ENCODE results near the gene PDZRN3.

Gene PDZRN3

DNA sequence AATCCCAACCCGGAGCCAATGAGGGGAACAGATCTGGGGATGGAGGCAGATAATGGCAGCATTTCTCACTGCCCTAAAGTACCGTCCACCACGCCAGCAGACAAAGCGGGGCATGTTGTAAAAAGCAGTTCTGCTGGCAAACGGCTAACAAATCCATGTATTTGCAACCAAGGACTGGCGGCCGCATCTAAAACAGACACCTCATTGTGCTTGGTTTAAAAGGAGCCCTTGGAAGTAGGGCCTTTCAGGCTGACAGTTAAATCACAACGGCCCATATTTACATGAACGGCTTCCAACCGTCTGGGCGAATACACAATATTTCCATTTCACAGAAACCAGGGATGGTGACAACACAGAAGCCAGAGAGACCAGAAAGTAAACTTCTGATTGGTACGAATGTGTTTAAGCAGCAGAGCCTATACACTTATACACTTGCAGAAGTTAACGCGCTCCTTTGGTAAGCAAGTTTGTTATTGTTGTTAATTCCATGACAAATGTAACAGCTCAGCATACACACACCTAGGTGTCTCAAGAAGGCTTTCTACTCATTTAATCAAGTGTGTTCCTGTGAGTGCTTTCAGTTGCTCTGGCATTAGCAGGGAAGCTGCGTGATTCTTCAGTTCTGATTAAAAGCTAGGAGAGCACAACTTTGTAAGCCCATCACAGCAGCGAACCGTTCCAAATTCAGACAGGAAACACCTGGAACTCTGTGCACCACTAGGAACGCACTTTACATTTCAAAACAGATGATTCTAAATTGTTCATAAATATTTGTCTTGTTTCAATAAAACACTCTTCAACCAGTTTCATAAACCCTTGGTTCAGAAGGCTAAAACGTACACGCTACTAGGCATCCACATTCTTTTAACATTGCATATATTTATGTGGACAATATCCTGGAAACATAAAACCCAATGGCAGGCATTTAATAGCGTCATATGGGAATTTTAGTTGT, 112.9 kb downstream of the PDZRN3 start:
- peak; percentile 76 for DNase-seq

DNA sequence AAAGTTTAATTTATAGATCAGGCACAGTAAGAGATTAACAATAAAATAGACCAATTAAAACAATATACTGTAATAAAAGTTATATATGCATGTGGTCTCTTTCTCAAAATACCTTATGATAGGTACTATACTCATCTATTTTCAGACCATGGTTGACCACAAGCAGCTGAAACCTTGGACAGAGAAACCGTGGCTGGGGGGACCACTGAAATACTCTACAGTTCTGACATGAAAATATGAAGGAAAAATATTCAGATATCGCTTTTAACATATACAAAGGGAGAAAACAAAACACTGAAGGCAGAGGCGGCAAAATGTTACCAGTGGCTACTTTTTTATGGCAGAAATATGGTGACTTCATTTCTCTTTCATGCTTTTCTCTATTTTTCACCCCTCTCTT, 114.0 kb downstream of the PDZRN3 start:
- DNase-seq = no peak

DNA sequence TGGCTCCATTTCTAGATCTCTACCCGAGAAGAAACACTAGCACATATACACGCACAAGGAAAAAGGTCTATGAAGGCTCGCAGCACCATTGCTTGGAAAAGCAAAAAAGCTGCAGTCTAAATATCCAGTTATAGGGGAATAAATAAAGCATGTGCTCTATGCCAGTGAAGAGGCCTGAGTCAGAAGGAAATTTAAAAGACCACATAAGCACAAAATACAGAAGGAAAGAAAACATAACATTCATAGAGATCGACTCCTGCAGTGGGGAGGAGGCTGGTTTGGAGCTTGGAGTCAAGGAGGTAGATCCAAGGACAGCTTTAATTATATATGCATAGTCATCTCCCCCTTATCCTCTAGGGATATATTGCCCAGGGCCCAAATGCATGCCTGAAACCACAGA, 114.4 kb downstream of the PDZRN3 start:
- no peak for DNase-seq

- no peak for DNase-seq
These were observed 114.9 kb downstream of the PDZRN3 start for GRCh38 chr3:73509816-73510215.

GRCh38 chr3:73509066-73509465, 115.7 kb downstream of the PDZRN3 start:
- DNase-seq = no peak

DNA sequence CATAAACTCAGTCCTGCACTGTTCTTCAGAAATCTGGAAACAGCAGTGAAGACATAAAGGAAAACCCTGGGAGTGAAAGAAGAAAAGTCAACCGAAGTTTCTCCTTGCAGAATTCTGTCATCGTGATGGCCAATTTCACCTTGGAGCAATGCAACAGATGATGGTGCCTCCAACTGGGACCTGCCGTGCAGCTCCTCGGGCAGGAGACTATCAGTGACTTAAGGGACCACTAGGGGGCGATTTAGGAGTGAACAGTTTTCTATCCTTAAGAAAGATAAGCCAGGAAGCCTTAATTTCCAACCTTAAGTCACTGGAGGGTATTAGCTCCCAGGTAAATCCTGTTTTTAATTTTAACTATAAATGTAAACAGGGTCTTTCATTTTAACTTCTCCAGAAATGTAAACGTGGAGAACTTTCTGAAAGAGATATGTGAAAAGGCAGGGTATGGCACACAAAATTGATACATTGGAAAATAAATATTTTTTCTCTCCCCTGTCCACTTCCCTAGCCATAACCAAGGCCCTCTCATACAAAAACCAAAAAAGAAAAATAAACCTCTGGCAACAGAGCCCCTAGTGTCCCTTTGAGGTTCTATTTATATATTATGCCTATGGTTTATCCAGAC, 116.3 kb downstream of the PDZRN3 start:
- peak; percentile 81 for DNase-seq

- DNase-seq = no peak
These were observed 119.9 kb downstream of the PDZRN3 start for GRCh38 chr3:73504852-73505251.

DNA sequence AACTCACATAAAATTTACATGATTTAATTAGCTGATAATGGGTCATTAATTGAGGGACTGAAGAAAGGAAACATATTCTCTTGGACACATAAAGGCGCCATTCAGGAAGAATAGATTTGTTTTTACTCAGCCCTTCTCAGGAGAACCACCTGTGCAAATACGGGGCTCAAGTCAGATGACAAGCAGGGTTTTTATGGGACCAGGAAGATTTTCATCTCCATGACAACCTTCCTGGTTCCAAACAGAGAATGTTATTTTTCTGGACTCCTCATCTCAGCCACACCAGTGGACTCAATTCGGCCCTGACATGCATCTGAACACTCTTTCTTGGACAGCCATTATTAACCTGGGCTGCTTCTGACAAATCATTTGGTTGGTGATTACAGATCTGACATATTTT, 120.5 kb downstream of the PDZRN3 start:
- DNase-seq = peak; percentile 83

- DNase-seq = no peak
These were observed 121.0 kb downstream of the PDZRN3 start for GRCh38 chr3:73503781-73504180.

DNA sequence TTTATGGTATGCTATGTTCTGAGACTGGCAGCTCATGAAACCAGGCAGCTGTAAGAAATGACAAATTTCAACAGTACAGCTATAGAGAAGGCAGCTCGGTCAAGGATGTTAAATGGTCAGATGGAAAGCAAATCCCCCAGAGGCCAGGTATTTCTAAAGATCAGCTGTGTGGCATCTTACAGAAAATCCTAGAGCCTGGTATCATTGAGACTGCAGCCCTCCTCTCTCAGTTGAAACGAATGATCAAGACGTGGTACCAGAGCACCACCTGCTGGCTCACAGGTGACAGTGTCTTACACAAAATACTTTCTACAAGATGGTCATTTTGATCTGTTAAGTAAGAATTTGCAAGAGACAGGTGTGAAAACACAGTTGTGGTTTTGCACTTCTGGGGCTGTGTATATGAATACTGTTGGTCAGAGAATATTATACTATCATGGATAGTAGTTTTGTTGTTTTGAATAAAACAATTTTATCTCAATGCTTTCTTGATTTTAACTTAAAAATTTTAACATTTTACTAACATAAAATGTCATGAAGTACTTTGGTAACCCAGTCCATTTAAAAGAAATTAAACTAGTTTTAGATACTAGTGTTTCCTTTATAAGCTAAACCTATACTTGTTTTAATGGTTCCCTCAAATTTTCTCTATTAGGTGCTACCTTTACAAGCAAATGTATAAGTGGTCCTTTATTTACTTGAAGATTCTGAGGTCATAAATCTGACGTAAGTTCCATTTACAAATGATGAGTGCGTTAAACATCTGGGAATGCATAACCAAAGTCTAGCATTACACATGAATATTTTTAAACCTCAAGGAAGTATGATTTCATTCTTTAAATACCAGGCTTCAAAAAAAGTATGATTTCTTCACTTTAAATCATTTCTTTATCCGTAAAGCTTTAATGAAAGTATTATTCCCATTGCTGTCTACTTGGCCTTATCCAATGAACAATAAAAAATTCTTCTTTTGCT, 121.8 kb downstream of the PDZRN3 start:
- peak; percentile 74 for DNase-seq

- no peak for DNase-seq
These were observed 124.4 kb downstream of the PDZRN3 start for GRCh38 chr3:73500321-73500720.

GRCh38 chr3:73499787-73500186, 125.0 kb downstream of the PDZRN3 start:
- DNase-seq = no peak

DNA sequence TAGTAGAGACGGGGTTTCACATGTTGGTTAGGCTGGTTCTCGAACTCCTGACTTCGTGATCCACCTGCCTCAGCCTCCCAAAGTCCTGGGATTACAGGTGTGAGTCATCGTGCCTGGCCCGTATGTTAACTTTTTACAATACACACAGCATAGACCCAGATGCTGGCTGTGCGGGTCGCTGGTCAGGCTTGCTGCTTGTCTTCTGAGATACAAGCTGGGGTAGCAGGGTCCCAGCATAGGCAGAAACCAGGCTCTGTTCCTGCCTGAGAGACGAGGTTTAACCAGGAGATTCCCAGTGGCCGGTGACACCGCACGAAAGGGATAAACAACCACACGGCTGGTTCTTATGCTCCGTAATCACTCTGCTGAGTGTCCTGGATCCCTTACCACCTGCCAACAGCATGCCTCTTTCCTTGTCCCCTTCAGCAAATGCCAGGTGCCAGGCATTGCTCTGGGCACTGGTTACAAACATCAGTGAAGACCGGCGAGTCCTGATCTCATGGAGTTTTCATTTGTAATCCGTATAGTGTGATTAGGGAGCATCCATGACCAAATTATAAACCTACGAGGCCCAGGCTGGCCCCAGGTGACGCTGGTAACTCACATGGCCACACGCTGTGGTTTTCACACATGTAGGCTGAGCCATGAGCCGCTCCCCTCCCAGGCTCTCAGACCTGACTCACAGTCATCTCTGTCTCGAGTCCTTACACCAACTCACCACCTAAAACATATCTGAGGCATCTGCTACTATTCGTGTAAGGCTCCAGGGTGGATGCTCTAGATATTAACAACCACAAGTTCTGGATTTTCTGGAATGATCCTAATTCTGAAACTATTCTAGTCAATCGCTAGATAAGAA, 125.7 kb downstream of the PDZRN3 start:
- DNase-seq = no peak

GRCh38 chr3:73497646-73498406, 126.9 kb downstream of the PDZRN3 start:
- DNase-seq = no peak

DNA sequence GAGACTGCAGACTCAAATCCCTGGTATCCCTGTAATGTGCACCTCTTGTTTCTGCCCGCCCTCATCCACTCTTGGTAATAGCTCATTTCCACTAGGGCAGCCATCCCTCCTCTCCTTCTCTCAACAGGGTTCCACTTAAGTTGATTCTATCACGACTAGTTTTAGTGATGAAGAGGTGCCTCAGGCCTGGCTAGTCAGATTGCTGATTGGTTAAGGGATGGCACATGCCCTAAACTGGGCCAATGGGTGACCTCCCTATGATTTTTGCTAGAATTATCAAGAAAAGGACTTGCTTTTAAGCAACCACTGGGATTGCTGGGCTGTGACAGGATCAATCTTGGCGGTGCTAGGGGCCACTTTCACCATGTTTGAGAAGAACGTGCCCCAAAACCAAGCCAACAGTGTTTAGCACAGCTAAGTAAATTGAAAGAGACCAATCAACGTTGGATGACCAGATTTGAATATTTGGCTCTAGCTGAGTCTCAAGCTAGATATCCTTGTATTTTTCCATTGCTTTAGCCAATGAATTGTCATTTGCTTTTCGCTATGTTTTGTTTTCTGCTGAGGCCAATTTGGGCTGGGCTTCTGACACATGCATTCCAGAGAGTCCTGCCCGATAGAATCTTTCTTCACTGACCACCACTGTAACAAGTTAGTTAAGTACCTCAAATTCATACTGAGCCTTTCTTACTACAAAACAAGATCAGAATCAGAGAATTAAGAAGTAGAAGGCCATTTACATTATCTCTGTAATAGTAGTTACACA, 131.0 kb downstream of the PDZRN3 start:
- no peak for DNase-seq

GRCh38 chr3:73492186-73492585, 132.6 kb downstream of the PDZRN3 start:
- no peak for DNase-seq

- DNase-seq = no peak
These were observed 133.5 kb downstream of the PDZRN3 start for GRCh38 chr3:73491287-73491662.

GRCh38 chr3:73490453-73491286, 134.1 kb downstream of the PDZRN3 start:
- peak; percentile 56 for DNase-seq

DNA sequence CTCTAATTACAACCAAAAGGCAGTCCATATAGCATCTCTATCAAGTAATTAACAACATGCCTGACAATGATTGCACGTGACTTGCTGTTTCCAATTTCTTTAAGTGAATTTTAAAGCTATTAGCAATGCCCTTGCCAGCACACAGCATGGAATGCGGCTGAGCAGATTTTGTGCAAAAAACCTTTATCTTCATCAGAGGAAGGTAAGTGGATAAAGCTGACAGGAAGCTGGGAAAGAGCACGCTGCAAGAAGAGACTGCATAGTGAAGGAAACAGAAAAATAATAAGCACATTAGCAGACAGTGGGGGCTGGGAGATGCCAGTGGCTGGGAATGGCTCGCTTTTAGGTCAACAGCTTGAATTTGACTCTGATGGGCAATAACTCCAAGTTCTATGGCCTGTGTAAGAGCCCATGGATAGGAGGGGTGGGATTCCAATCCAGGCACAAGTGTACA, 138.8 kb downstream of the PDZRN3 start:
- no peak for DNase-seq
